Fibroblast of mammary gland (primary cell): Measurements from ENCODE around the gene MINDY2.
A peak's percentile ranks its signal among the peaks of the same experiment; 100 is the strongest.
"Not testable (repeated sequence)": the region's sequence is repeated elsewhere in the genome, so short reads cannot be mapped to it uniquely, and the experiment has no call there.

ENCODE experiments used
- DNase-seq: peaks from one replicate; pipeline ENCODE4 v3.0.0-alpha.2; 2010; ENCODE audit warnings: low read depth
- H3K4me3 ChIP-seq: 2 replicates; pipeline ENCODE4 v1.5.1; 2011; ENCODE audit warnings: low read depth, mild to moderate bottlenecking, low read length, moderate library complexity; ENCODE audit not compliant: control insufficient read depth
- TF ChIP-seq, protein P1 (sequence below): conservative IDR thresholded peaks from 2 replicates; pipeline ENCODE4 v1.5.1; 2011; ENCODE audit warnings: low read depth, low read length, inconsistent platforms; ENCODE audit not compliant: control insufficient read depth, insufficient read depth

MINDY2 gene

DNA sequence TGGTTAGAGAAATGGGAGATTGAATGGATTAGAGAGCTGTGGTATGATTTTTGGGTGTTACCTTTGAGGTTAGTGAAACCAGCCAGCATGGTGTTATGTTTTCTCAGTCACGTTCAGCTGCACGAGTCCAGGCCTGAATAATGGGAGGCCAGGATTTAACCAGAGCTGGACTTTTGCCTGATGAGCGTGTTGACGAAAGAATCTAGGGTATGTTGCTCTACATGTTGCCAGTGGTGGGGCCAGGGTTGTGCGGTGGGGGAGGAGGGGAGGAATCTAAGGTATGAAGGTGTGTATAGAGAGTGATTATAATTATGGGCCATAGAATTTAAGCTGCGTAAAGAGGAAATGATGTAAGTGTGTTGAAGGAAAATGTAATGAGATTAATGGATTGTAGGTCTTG lies 22.8 kb downstream of the MINDY2 start:
- no peak overlapping the region for H3K4me3 ChIP-seq
- TF ChIP-seq, protein P1, sequence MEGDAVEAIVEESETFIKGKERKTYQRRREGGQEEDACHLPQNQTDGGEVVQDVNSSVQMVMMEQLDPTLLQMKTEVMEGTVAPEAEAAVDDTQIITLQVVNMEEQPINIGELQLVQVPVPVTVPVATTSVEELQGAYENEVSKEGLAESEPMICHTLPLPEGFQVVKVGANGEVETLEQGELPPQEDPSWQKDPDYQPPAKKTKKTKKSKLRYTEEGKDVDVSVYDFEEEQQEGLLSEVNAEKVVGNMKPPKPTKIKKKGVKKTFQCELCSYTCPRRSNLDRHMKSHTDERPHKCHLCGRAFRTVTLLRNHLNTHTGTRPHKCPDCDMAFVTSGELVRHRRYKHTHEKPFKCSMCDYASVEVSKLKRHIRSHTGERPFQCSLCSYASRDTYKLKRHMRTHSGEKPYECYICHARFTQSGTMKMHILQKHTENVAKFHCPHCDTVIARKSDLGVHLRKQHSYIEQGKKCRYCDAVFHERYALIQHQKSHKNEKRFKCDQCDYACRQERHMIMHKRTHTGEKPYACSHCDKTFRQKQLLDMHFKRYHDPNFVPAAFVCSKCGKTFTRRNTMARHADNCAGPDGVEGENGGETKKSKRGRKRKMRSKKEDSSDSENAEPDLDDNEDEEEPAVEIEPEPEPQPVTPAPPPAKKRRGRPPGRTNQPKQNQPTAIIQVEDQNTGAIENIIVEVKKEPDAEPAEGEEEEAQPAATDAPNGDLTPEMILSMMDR: no peak
- DNase-seq: no peak

GRCh38 chr15:58795825-58796224 lies 24.7 kb downstream of the MINDY2 start:
- H3K4me3 ChIP-seq: no peak overlapping the region
- DNase-seq: no peak
- TF ChIP-seq, protein P1: no peak

DNA sequence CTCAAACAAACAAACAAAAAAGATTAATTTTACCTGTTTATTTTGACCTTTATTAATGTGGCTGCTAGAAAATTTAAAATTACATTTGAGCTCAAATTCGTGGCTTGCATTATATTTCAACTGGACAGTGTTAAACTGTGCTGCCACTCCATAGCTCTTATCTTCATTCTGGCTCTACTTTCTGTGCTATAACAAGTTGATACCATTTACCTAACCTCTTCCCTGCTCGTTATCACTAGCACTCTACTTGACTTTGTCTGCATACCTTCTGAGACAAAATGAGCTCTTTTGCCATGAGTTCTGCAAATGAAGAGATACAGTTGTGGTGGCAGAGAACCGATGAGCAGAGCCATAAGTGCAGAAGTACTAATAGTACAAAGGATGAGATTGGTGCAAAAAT lies 26.4 kb downstream of the MINDY2 start:
- H3K4me3 ChIP-seq: no peak overlapping the region
- TF ChIP-seq, protein P1: no peak
- no peak for DNase-seq

GRCh38 chr15:58805095-58805494 lies 34.0 kb downstream of the MINDY2 start:
- TF ChIP-seq, protein P1: no peak
- H3K4me3 ChIP-seq: no peak overlapping the region
- peak; percentile 22 for DNase-seq

DNA sequence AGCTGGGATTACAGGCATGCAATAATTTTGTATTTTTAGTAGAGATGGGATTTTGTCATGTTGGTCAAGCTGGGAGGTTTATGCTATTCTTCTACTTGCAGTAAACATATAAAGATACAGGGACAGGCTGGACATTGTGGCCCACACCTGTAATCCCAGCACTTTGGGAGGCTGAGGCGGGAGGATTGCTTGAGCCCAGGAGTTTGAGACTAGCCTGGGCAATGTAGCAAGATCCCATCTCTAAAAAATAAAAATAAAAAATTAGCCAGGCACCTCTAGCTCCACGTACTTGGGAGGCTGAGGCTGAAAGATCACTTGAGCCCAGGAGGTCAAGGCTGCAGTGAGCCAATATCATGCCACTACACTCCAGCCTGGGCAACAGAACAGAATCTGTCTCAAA lies 52.2 kb downstream of the MINDY2 start:
- H3K4me3 ChIP-seq, DNase-seq: not testable (repeated sequence)

- no peak overlapping the region for H3K4me3 ChIP-seq
- no peak for DNase-seq
- TF ChIP-seq, protein P1: no peak
Measured at GRCh38 chr15:58830556-58830955, 59.5 kb downstream of the MINDY2 start.

GRCh38 chr15:58833681-58834426 lies 62.8 kb downstream of the MINDY2 start:
- not testable (repeated sequence) for DNase-seq

DNA sequence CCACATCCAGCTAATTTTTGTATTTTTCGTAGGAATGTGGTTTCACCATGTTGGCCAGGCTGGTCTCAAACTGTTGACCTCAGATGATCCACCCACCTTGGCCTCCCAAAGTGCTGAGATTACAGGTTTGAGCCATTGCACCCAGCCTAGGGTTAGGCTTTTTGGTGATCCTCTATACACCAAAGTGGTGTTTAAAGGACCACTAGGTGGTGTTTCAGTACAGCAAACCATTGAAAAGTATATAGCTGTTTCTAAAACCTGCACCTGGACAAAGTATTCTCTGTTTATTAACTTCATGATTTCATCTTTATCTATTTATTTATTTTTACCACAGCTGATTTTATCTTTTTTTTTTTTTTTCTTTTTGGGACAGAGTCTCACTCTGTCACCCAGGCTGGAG lies 68.4 kb downstream of the MINDY2 start:
- TF ChIP-seq, protein P1: peak; percentile 44
- no peak overlapping the region for H3K4me3 ChIP-seq
- peak; percentile 31 for DNase-seq

More at GRCh38 chr15:58833681-58834426, 62.8 kb downstream of the MINDY2 start:
- H3K4me3 ChIP-seq: not testable (repeated sequence)
